Astrocyte (in vitro differentiated cells and primary cell): ENCODE results near the gene FGFR3. TPM values are rescaled to one million over a fixed set of nuclear protein-coding genes. Genes with fewer than 3 reads are reported as not detected.

ENCODE experiments used
- DNase-seq: peaks from one replicate; pipeline ENCODE4 v3.0.0-alpha.2; 2010; ENCODE audit warnings: low read depth
- FAIRE-seq: peaks from 2 replicates; lab custom pipeline; 2011; peaks lifted over from hg19 to GRCh38; lab: Jason Lieb, UNC
- H2AFZ ChIP-seq: 2 replicates; pipeline ENCODE4 v1.6.0; 2012; ENCODE audit warnings: low read depth, low read length, inconsistent platforms
- H3K27ac ChIP-seq: 2 replicates; pipeline ENCODE4 v1.5.1; 2011; ENCODE audit warnings: low read depth, low read length, inconsistent platforms
- H3K27me3 ChIP-seq: 2 replicates; pipeline ENCODE4 v1.6.0; 2011; ENCODE audit warnings: low read length, inconsistent platforms; ENCODE audit not compliant: insufficient read depth
- H3K36me3 ChIP-seq: 2 replicates; pipeline ENCODE4 v1.5.1; 2011; ENCODE audit warnings: low read length, inconsistent platforms; ENCODE audit not compliant: insufficient read depth
- H3K4me1 ChIP-seq: 2 replicates; pipeline ENCODE4 v1.5.1; 2011; ENCODE audit warnings: low read length, inconsistent platforms; ENCODE audit not compliant: insufficient read depth
- H3K4me2 ChIP-seq: 2 replicates; pipeline ENCODE4 v1.6.0; 2012; ENCODE audit warnings: low read length, inconsistent platforms
- H3K4me3 ChIP-seq: 2 replicates; pipeline ENCODE4 v1.5.1; 2011; ENCODE audit warnings: low read depth, mild to moderate bottlenecking, low read length, inconsistent platforms; ENCODE audit not compliant: insufficient read depth
- H3K79me2 ChIP-seq: 2 replicates; pipeline ENCODE4 v1.6.0; 2012; ENCODE audit warnings: mild to moderate bottlenecking, low read length, inconsistent platforms; ENCODE audit not compliant: insufficient read depth
- H3K9ac ChIP-seq: 2 replicates; pipeline ENCODE4 v1.6.0; 2012; ENCODE audit warnings: mild to moderate bottlenecking, low read length, inconsistent platforms
- H3K9me3 ChIP-seq: 2 replicates; pipeline ENCODE4 v1.5.1; 2012; ENCODE audit warnings: low read depth, mild to moderate bottlenecking, low read length, inconsistent platforms; ENCODE audit not compliant: insufficient read depth
- H4K20me1 ChIP-seq: 2 replicates; pipeline ENCODE4 v1.6.0; 2012; ENCODE audit warnings: low read length, inconsistent platforms; ENCODE audit not compliant: insufficient read depth
- H3K27ac Mint-ChIP-seq: one replicate; pipeline ENCODE4 v1.8.0; 2021; ENCODE audit warnings: mild to moderate bottlenecking, mixed read lengths; ENCODE audit not compliant: unreplicated experiment
- H3K27me3 Mint-ChIP-seq: one replicate; pipeline ENCODE4 v1.8.0; 2021; ENCODE audit warnings: low read depth, mixed read lengths; ENCODE audit not compliant: unreplicated experiment
- H3K36me3 Mint-ChIP-seq: one replicate; pipeline ENCODE4 v1.8.0; 2021; ENCODE audit warnings: low read depth, mixed read lengths; ENCODE audit not compliant: unreplicated experiment
- H3K4me1 Mint-ChIP-seq: one replicate; pipeline ENCODE4 v1.8.0; 2021; ENCODE audit warnings: low read depth, mixed read lengths; ENCODE audit not compliant: unreplicated experiment
- H3K4me3 Mint-ChIP-seq: one replicate; pipeline ENCODE4 v1.8.0; 2021; ENCODE audit warnings: mild to moderate bottlenecking, moderate library complexity, mixed read lengths; ENCODE audit not compliant: unreplicated experiment
- H3K9me3 Mint-ChIP-seq: one replicate; pipeline ENCODE4 v1.8.0; 2021; ENCODE audit warnings: mild to moderate bottlenecking, mixed read lengths; ENCODE audit not compliant: unreplicated experiment
- EZH2 ChIP-seq: IDR thresholded peaks from 2 replicates; pipeline ENCODE4 v1.6.1; 2012; ENCODE audit warnings: mild to moderate bottlenecking, low read length, inconsistent platforms; ENCODE audit not compliant: insufficient read depth
- total RNA-seq: library from RNA; stranded (reverse); gene quantifications from 2 replicates; pipeline ENCODE4 v1.2.1, GENCODE V29; 2021
- TF ChIP-seq, protein P1 (sequence below): IDR thresholded peaks from 2 replicates; pipeline ENCODE4 v1.5.1; 2011; ENCODE audit warnings: low read depth, mild to moderate bottlenecking, inconsistent platforms, low read length, moderate library complexity; ENCODE audit not compliant: insufficient read depth

FGFR3 gene
- total RNA-seq, 1 donor from 2014 or later, result 3.9 TPM

GRCh38 chr4:1797298-1797860 is 4.3 kb downstream of the FGFR3 start:
- no peak overlapping the region for H3K4me2 ChIP-seq
- H3K9me3 ChIP-seq, result no peaks in the 10 kb centered on the region
- no peak for TF ChIP-seq EZH2
- TF ChIP-seq, protein P1, sequence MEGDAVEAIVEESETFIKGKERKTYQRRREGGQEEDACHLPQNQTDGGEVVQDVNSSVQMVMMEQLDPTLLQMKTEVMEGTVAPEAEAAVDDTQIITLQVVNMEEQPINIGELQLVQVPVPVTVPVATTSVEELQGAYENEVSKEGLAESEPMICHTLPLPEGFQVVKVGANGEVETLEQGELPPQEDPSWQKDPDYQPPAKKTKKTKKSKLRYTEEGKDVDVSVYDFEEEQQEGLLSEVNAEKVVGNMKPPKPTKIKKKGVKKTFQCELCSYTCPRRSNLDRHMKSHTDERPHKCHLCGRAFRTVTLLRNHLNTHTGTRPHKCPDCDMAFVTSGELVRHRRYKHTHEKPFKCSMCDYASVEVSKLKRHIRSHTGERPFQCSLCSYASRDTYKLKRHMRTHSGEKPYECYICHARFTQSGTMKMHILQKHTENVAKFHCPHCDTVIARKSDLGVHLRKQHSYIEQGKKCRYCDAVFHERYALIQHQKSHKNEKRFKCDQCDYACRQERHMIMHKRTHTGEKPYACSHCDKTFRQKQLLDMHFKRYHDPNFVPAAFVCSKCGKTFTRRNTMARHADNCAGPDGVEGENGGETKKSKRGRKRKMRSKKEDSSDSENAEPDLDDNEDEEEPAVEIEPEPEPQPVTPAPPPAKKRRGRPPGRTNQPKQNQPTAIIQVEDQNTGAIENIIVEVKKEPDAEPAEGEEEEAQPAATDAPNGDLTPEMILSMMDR, result no peak
- H3K9me3 Mint-ChIP-seq, result no peaks in the 10 kb centered on the region
- no peaks in the 10 kb centered on the region for H3K4me1 ChIP-seq
- FAIRE-seq (no peak), DNase-seq (no peak)
- no peak overlapping the region for H3K4me3 Mint-ChIP-seq
- H2AFZ ChIP-seq, result no peak overlapping the region
- H3K27me3 Mint-ChIP-seq, result peaks cover 16% of the 10 kb centered on the region
- no peak overlapping the region for H3K27ac ChIP-seq
- no peak overlapping the region for H3K27ac Mint-ChIP-seq
- H3K36me3 ChIP-seq, result no peaks in the 10 kb centered on the region
- no peak overlapping the region for H3K9ac ChIP-seq
- peaks cover 4% of the 10 kb centered on the region for H4K20me1 ChIP-seq
- H3K4me1 Mint-ChIP-seq, result no peaks in the 10 kb centered on the region
- no peak overlapping the region for H3K4me3 ChIP-seq
- H3K27me3 ChIP-seq, result peaks cover 11% of the 10 kb centered on the region
- H3K36me3 Mint-ChIP-seq, result no peaks in the 10 kb centered on the region
- no peaks in the 10 kb centered on the region for H3K79me2 ChIP-seq

DNA sequence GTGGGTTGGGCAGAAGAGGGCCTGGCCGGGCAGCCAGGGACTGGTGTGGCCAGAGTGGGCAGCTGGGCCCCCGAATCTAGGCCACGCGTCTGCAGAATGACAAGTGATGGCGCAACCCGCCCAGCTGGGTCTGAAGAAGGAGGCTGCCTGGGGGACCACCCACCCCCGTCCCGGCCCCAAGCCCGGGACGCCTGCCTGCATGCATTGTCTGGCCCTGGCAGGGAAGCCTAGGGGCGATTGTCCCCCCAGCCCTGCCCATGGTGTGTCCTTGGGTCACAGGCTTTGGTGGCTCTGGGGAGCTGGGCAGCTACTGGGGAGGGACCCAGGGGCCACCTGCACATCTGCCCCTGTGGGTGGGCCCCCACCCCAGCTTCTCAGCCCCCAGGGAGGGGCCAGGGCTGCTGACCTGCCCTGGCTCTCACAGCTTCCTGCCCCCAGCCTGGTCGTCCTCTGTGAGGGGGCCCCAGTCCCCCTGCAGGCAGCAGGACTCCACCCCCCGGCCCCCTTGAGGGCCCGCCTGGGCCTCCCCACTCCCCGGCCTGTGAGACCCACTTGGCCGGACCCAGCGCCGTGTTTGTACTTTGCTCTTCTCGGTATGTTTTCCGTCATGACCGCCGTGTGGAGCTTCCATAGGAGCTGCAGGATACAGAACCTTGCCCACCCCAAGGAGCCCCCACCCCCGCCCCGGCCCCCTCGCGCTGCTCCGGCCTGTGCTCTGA is 4.9 kb downstream of the FGFR3 start:
- Histone ChIP-seq H3K36me3 (no peaks in the 10 kb centered on the region), H4K20me1 (peaks cover 4% of the 10 kb centered on the region), H3K9ac (no peak overlapping the region), H3K79me2 (no peaks in the 10 kb centered on the region), H3K4me2 (no peak overlapping the region), H3K9me3 (no peaks in the 10 kb centered on the region), H3K4me1 (no peaks in the 10 kb centered on the region), H3K27me3 (peaks cover 7% of the 10 kb centered on the region), H3K27ac (no peak overlapping the region), H3K4me3 (no peak overlapping the region), H2AFZ (no peak overlapping the region)
- no peak overlapping the region for H3K4me3 Mint-ChIP-seq
- H3K27ac Mint-ChIP-seq, result no peak overlapping the region
- FAIRE-seq, result no peak
- H3K9me3 Mint-ChIP-seq, result no peaks in the 10 kb centered on the region
- H3K27me3 Mint-ChIP-seq, result peaks cover 16% of the 10 kb centered on the region
- H3K4me1 Mint-ChIP-seq, result no peaks in the 10 kb centered on the region
- no peaks in the 10 kb centered on the region for H3K36me3 Mint-ChIP-seq
- TF ChIP-seq, protein P1, result no peak
- no peak for TF ChIP-seq EZH2
- DNase-seq, result no peak
